NT2/D1 (cell line): ENCODE results near the gene RMRP.

Source experiments
- SUZ12 ChIP-seq: IDR thresholded peaks from 2 replicates; pipeline ENCODE4 v1.6.1; 2011; ENCODE audit not compliant: insufficient read length, insufficient read depth; ENCODE audit errors: extremely low read depth
- YY1 ChIP-seq: IDR thresholded peaks from 2 replicates; pipeline ENCODE4 v1.6.1; 2011; ENCODE audit not compliant: insufficient read length, insufficient read depth
- ZNF274 ChIP-seq: IDR thresholded peaks from 2 replicates; pipeline ENCODE4 v1.6.1; 2011; ENCODE audit warnings: mild to moderate bottlenecking, low read depth, low read length

DNA sequence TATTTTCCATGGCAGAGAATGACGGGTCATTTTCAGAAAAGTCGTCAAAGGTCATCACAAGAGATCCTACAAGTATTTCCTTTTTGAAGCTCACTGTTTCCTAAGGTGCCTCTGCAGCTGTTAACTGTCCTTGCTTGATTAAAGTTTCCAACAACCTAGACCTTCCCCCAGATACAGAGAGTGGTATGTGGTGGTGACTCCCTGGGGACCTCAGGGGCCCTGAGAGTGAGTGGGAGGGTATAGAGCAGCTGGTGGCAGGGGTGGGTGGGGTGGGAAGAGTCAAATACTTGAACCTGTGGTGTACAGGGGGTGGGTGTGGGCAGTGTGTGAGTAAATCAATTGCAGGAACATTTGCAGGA is 38.0 kb downstream of the RMRP start:
- TF ChIP-seq SUZ12 (no peak), YY1 (no peak), ZNF274 (no peak)
